GM10248 (cell line): ENCODE results near the gene CPED1.

Experiments used
- CTCF ChIA-PET: fragments of 300-600 bp; sonication (Branson Sonifier 250); formaldehyde crosslinking; extraction: SDS; loops from one replicate; lab custom pipeline; 2021; ENCODE audit warnings: antibody characterized with exemption; lab: Yijun Ruan, JAX
- POLR2A ChIA-PET: fragments of 350-650 bp; sonication (Branson Sonifier 250); formaldehyde crosslinking; extraction: SDS; loops from one replicate; lab custom pipeline; 2020; ENCODE audit warnings: antibody characterized with exemption; lab: Yijun Ruan, JAX
- DNase-seq: peaks from one replicate; pipeline ENCODE4 v3.0.0; 2012; ENCODE audit errors: extremely low spot score
- CTCF ChIP-seq: IDR thresholded peaks from 2 replicates; pipeline ENCODE4 v1.5.1; 2012; ENCODE audit warnings: mild to moderate bottlenecking, low read depth; ENCODE audit errors: extremely low read depth, missing control alignments, control extremely low read depth

Gene CPED1

DNA sequence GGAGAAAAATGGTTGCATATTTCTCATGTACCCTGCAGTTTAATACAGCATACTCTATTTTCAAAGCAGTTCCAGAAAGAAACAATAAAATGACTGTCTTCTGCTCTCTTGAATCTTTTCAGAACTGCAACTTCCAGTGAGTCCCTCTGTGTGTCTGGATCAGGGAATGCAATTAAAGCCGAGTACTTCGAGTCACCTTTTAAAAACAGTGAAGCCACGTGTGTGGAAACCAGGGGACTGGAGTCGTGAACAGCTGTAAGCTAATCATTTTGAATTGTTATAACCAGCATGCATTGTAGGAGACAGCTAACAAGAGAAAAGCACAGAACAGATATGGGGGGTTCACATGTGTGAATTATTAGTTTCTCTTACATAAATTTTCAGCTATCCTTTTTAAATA lies 109.1 kb downstream of the CPED1 start:
- ChIA-PET CTCF (interaction anchor here (1.2 kb wide), 2 partner anchors 10 to 13 kb away, joined by 3 read pairs; no protein-coding TSS in a partner anchor), POLR2A (interaction anchor here (0.6 kb wide), 1 partner anchor 269 kb away, joined by 8 read pairs; no protein-coding TSS in a partner anchor)
- TF ChIP-seq CTCF: no peak
- no peak for DNase-seq

DNA sequence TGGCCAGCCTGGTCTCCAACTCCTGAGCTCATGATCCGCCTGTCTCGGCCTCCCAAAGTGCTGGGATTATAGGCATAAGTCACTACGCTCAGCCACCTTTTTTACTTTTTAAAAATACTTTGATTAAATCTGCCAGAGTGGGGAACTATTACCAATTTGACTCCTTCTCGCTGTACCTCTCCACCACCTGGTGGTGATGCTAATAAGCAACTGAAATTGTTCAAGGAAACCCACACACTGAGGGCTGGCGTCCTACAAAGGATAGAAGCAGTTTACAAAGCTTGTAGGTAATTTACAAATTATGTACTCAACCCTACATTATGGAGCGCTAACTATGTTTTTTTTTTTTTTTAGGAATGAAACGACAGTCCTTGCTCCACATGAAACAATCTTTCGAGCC lies 111.1 kb downstream of the CPED1 start:
- DNase-seq: no peak
- TF ChIP-seq CTCF: no peak
- POLR2A ChIA-PET: no interaction called here
- CTCF ChIA-PET: interaction anchor here (1.0 to 1.7 kb wide), 4 partner anchors 9 to 307 kb away, joined by 4 to 6 read pairs (median 4); no protein-coding TSS in a partner anchor

DNA sequence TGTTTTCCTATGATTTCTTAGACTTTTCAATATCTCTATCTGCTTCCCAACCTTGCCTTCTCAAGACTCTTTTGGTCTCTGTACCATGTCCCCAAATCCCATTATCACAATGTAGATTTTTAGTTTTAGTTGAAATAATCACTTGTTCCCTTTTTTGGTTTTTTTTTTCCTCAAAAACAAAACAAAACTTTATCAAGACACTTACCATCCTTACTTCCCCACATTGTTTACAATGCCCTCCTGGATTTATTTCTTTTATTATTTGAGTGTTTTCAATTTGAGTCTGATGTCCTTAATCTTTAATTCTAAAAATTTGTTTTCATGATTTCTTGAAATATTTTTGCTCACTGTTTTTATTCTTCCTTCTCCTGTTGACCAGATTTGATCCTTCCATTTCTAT lies 112.6 kb downstream of the CPED1 start:
- POLR2A ChIA-PET: no interaction called here
- CTCF ChIA-PET: interaction anchor here (1.3 to 1.7 kb wide), 2 partner anchors 19 to 295 kb away, joined by 4 to 6 read pairs; no protein-coding TSS in a partner anchor

GRCh38 chr7:121101621-121102020 lies 113.1 kb downstream of the CPED1 start:
- CTCF ChIA-PET: interaction anchor here (1.1 to 1.2 kb wide), 2 partner anchors 21 to 309 kb away, joined by 3 to 4 read pairs; no protein-coding TSS in a partner anchor
- POLR2A ChIA-PET: no interaction called here
- no peak for TF ChIP-seq CTCF
- no peak for DNase-seq

More for the DNA sequence above, 112.6 kb downstream of the CPED1 start:
- no peak for DNase-seq
- no peak for TF ChIP-seq CTCF

GRCh38 chr7:121102619-121103018 lies 114.1 kb downstream of the CPED1 start:
- DNase-seq: no peak
- TF ChIP-seq CTCF: no peak
- ChIA-PET CTCF (interaction anchor here (1.1 to 2.1 kb wide), 4 partner anchors 22 to 310 kb away, joined by 3 to 6 read pairs (median 4); no protein-coding TSS in a partner anchor), POLR2A (no interaction called here)

DNA sequence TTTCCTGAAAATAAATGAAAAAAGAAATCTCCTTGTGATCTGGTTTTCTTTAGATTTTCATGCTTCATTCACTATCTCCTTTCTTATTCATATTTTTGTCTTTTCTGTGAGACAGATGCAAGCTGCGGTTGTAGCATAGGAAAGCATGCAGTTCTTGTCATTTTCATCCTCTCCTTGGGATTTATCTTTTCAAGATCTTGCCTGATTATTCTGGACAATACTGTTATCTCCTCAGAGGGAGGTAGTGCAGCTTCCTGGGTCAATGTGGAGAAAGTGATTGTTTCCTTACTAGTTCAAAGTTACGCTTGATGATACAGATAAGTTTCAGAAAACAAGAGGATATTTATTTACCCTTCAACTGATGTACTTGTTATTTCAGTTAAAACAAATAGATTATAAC lies 114.6 kb downstream of the CPED1 start:
- DNase-seq: no peak
- no peak for TF ChIP-seq CTCF
- ChIA-PET CTCF (interaction anchor here (1.1 to 2.1 kb wide), 3 partner anchors 113 to 297 kb away, joined by 3 to 6 read pairs (median 4); no protein-coding TSS in a partner anchor), POLR2A (no interaction called here)

DNA sequence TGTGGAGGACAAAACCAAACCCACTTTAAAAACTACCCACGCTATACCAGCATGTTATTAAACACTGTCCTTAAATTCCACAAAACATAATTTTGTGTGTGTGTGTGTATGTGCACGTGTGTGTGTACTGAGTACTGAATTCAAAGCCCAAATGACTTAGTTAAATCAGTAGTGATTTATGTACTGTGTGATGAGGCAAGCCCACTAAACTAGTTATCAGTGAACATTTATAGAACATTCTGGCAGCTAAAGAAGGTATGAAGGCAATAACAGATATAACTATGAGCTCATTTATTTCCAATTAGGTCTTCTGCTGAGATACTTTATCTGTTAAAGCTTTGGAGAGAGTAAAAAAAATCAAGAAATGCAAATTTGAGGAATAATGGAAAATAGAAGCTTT lies 115.1 kb downstream of the CPED1 start:
- no peak for TF ChIP-seq CTCF
- CTCF ChIA-PET: interaction anchor here (1.1 to 2.1 kb wide), 2 partner anchors 114 to 117 kb away, joined by 4 to 6 read pairs; no protein-coding TSS in a partner anchor
- POLR2A ChIA-PET: no interaction called here
- DNase-seq: no peak
